Stimulated activated CD4-positive, alpha-beta T cell treated with anti-CD3 and anti-CD28 coated beads, Interleukin-4, amount 100 ng/mL, for 48 hours (primary cell): Measurements from ENCODE around the gene CCL13.

ENCODE experiments used
- DNase-seq, 2 donors: peaks; one replicate each; pipeline ENCODE4 v3.0.0-alpha.2; 2020; ENCODE audit warnings: low read depth in 2 of 2

CCL13 gene

GRCh38 chr17:34384822-34385605 lies 28.7 kb downstream of the CCL13 start:
- no peak for DNase-seq

DNA sequence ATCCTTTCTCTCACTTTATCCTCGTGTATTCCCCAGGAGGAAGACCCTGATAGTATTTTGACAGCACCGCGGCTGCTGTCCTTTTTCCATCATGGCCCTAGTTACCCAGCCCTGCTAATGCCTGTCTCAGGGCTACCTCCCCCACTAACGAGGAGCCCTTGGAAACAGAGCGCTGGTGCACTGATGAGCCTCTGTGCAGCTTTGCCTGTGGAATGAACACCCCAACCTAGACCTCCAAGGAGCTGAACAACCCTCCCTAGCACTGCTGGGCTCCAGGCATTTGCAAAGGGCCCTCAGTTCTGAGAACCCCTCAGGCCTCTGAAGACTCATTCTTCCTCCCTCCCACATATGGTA lies 30.0 kb downstream of the CCL13 start:
- no peak for DNase-seq

DNA sequence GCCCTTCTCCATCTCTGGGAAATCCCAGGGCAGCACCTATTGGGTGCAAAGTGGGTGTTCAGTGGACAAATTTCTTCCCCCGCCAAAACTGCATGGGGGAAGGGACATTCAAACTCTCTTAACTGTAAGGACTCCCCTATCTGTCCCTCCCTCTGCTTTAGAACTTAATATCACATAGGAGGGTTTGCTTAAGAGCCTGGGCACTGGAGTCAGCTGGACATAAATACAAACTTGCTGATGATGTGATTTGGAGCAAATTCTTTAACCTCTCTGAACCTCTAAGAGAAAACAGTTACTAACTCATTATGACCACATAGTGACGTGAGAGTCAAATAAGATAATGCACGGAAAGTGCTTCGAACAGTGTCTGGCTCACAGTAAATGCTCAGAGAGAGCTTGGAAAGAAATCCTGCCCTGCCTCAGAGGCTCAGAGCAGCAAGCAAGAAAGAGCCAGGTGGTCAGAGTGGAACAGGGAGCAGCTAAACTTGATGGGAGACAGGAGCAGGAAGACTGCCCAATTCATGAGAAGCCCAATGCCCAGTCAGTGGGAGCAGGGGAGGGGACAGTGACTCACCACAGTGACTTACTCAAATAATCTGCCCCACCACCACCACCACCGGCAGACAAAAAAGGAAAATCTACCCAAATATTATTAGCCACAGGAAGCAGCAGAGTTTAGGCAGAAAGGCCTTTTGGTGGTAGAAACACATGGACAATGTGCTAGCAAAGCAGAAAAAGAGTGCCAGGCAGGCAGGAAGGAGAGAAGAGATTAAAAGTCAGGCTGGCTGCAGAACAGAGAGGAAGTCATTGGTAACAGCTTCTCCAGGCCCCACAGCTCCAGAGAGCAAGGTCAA lies 30.6 kb downstream of the CCL13 start:
- DNase-seq = no peak

DNA sequence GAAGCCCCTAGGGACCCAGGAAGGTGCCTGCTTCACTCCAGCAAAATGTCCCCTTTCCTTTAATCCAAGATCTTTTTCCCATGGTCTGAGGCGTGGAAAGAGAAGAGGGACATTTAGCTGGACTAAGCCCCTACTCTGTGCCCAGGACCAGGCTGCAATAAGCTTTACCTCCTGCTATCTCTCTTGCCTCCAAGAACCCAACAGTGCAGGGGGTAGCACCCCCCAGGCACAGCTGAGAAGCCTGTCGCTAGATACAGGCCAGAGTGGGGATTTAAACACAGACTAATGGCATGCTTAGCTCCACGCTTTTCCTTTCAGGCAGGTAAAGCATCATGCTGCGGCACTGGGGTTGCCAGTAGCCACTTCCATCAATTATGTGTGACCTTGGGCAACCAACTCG lies 31.3 kb downstream of the CCL13 start:
- DNase-seq = no peak

GRCh38 chr17:34389126-34389750 lies 33.0 kb downstream of the CCL13 start:
- DNase-seq = no peak

DNA sequence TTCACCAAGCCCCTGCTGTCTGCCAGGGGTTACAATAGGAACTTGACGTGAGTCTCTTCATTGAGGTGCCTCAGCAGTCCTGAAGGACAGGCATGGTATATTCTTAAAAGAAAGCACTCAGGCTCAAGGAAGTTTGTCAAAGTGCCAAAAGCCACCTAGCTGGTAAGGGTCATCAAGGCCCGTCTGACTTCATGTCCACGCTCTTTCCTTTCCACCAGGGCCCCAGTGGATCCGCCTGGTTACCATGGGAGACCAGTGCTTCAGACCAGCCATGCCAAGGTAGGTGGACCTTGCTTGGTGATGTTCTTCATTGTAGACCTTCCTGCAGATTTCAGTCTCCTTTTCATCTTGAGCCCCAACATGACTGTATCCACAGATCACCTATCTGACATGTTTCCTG lies 34.4 kb downstream of the CCL13 start:
- no peak for DNase-seq

- no peak for DNase-seq
Measured at GRCh38 chr17:34391241-34391640, 35.0 kb downstream of the CCL13 start.

GRCh38 chr17:34393401-34393800 lies 37.1 kb downstream of the CCL13 start:
- DNase-seq = no peak

DNA sequence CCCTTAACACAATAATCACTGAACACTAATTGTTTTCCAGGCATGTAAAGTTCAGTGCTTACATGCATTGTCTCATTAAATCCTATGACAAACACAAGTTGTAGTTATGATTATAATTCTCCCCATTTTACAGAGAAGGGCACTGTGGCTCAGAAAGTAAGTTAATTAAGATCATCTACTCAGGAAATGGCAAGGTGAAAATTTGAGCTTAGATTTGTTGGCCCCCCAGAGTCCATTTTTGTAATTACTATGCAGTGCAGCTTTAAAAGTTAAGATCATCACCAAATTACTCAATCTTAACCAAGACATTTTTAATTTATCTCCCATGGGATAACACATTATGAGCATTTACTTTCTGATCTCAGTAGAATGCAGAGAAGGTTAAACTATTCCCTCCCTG lies 41.0 kb downstream of the CCL13 start:
- DNase-seq = no peak

DNA sequence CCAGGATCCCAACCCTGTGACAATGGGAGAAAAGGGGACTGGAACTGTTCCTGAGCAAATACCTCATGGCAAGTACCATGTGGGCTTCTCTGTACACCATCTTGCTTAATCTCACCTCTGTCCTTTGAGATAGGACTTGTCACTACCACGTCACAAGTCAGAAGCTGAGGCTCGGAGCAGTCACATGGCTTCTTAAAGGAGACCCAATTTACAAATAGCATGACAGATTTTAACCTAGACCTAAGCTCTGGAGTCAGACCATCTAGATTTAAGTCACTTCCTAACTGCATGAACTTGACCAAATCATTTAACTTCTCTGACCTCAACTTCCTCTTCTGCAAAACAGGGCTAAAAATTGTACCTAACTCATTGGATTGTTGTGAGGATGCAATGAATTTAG lies 42.7 kb downstream of the CCL13 start:
- no peak for DNase-seq

DNA sequence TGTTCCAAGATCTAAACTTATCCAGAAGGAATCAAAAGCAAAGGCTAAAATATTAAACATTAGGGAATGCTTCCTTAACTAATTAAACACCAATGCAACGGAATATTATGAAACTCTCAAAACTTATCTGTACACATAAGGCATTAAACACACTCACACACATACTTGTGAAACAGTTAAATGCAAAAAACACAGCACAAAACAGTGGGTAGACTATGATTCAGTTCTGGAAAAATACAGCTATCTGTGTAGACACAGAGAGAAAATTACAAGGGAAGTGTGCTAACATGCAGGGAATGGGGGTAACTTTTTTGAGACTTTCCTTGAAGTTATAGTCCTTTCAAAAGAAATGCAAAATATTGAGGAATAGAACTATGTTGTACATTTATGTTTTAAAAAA lies 43.4 kb downstream of the CCL13 start:
- DNase-seq = no peak

DNA sequence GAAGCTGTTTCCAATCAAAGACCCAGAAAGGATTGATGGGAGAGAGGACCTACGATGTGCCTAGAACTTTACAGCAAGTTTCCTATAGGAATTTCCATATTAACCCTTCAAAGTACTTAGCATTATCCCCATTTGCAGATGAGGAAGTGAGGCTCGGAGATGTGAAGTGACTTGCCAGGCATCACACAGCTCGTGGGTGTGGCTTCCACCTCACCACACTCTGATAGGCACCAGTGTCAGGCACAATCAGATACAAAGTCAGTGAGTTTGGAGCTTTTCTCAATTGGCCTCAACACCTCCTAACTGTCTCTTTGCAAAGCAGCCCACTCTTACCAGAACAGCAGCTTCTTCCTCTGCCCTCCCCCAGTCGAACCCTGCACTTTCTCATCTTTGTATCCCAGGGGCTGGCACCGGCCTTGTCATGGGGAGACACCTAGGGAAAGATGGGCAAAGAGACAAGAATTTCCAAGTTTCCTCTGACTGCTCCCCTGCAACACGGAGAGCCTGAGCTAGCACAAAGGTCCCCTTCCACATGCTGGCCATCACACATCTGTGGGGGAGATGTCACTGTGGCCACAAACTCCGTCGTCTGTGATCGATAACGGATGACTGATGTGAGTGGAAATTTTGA lies 44.1 kb downstream of the CCL13 start:
- DNase-seq = no peak

- DNase-seq = no peak
Measured at GRCh38 chr17:34401165-34401564, 44.9 kb downstream of the CCL13 start.

GRCh38 chr17:34403006-34403405 lies 46.7 kb downstream of the CCL13 start:
- no peak for DNase-seq

DNA sequence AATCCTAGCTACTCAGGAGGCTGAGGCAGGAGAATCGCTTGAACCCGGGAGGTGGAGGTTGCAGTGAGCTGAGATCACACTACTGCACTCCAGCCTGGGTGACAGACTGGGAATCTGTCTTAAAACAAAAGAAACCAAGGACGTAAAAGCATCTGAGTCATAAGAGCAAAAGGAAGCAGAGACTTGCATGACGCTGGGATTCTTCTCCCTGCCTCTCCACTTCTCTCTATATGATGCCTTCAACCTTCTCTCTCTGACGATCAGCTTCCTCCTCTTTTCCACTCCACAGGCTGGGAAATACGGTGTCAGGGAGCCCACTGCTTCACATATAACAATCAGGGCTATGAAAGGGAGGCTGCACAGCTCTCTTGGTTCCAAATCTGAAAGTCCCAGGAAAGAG lies 49.9 kb downstream of the CCL13 start:
- no peak for DNase-seq
